PC-3 (cell line): ENCODE results near the gene PIK3CG. TPM values are rescaled to one million over a fixed set of nuclear protein-coding genes. Genes with fewer than 3 reads are reported as not detected.
A peak's percentile ranks its signal among the peaks of the same experiment; 100 is the strongest.

ENCODE experiments used
- ATAC-seq: fragments of 200-7000 bp; cut with Tn5 transposase; 2 replicates; pipeline ENCODE4 v1.9.1; 2020; ENCODE audit warnings: mild to moderate bottlenecking, moderate library complexity
- BruUV-seq: library from RNA; stranded (reverse); fragments of 400-500 nt; replicated peaks from 2 replicates; lab custom pipeline; 2021; lab: Mats Ljungman, UMichigan
- CTCF ChIA-PET: fragments of 300-600 bp; sonication (Branson Sonifier 250); formaldehyde crosslinking; loops from one replicate; lab custom pipeline; 2022; ENCODE audit warnings: antibody characterized with exemption; lab: Charles Lee
- POLR2A ChIA-PET: fragments of 300-600 bp; sonication (Branson Sonifier 250); formaldehyde crosslinking; loops from one replicate; lab custom pipeline; 2022; ENCODE audit warnings: antibody characterized with exemption; ENCODE audit not compliant: unreplicated experiment; lab: Charles Lee
- DNase-seq: peaks from one replicate; pipeline ENCODE4 v3.0.0-alpha.2; 2015
- H2AFZ ChIP-seq: fragments of 300-600 bp; sonication (generic); 2 replicates; pipeline ENCODE4 v1.6.0; 2016; ENCODE audit warnings: antibody characterized with exemption, low read length
- H3F3A ChIP-seq: fragments of 300-600 bp; sonication (generic); one replicate; pipeline ENCODE4 v1.6.0; 2017; ENCODE audit warnings: antibody characterized with exemption, low read length, control low read depth, mild to moderate bottlenecking; ENCODE audit not compliant: unreplicated experiment
- H3K27ac ChIP-seq: fragments of 300-600 bp; sonication (generic); 2 replicates; pipeline ENCODE4 v1.5.1; 2016; ENCODE audit warnings: mild to moderate bottlenecking, low read length
- H3K27me3 ChIP-seq: fragments of 300-600 bp; sonication (generic); 2 replicates; pipeline ENCODE4 v1.6.1; 2016; ENCODE audit warnings: low read length, mixed read lengths
- H3K36me3 ChIP-seq: fragments of 300-600 bp; sonication (generic); 2 replicates; pipeline ENCODE4 v1.6.1; 2016; ENCODE audit warnings: low read depth, mixed run types, low read length, mixed read lengths
- H3K4me1 ChIP-seq: fragments of 300-600 bp; sonication (generic); 2 replicates; pipeline ENCODE4 v1.5.1; 2016; ENCODE audit warnings: low read length; ENCODE audit not compliant: insufficient read depth
- H3K4me2 ChIP-seq: fragments of 300-600 bp; sonication (generic); 2 replicates; pipeline ENCODE4 v1.6.0; 2016; ENCODE audit warnings: low read length
- H3K4me3 ChIP-seq: fragments of 300-600 bp; sonication (generic); 2 replicates; pipeline ENCODE4 v1.5.1; 2016; ENCODE audit warnings: mild to moderate bottlenecking, low read length, mixed read lengths
- H3K79me2 ChIP-seq: fragments of 300-600 bp; sonication (generic); 2 replicates; pipeline ENCODE4 v1.6.1; 2017; ENCODE audit warnings: low read length, mixed read lengths
- H3K9ac ChIP-seq: fragments of 300-600 bp; sonication (generic); 2 replicates; pipeline ENCODE4 v1.6.0; 2016; ENCODE audit warnings: mild to moderate bottlenecking, low read length
- H3K9me2 ChIP-seq: fragments of 300-600 bp; sonication (generic); replicated peaks from 2 replicates; pipeline ENCODE4 v1.6.1; 2016; ENCODE audit warnings: mixed run types, low read length, mixed read lengths
- H3K9me3 ChIP-seq: fragments of 300-600 bp; sonication (generic); 2 replicates; pipeline ENCODE4 v1.6.1; 2016; ENCODE audit warnings: low read length, mixed read lengths
- H4K20me1 ChIP-seq: fragments of 300-600 bp; sonication (generic); 2 replicates; pipeline ENCODE4 v1.6.1; 2016; ENCODE audit warnings: low read length, mixed read lengths
- CTCF ChIP-seq: fragments of 300-600 bp; sonication (generic); conservative IDR thresholded peaks from 2 replicates; pipeline ENCODE4 v1.5.1; 2017; ENCODE audit warnings: antibody characterized with exemption, low read depth, mild to moderate bottlenecking, low read length
- EZH2 ChIP-seq: fragments of 300-600 bp; sonication (generic); IDR thresholded peaks from one replicate; pipeline ENCODE4 v1.6.1; 2017; ENCODE audit warnings: antibody characterized with exemption, mild to moderate bottlenecking, low read length; ENCODE audit not compliant: unreplicated experiment
- EZH2phosphoT487 ChIP-seq: fragments of 300-600 bp; sonication (generic); IDR thresholded peaks from 2 replicates; pipeline ENCODE4 v1.6.1; 2018; ENCODE audit warnings: mild to moderate bottlenecking, antibody characterized with exemption, low read length, borderline replicate concordance
- intact Hi-C: fragments of 100-400 bp; cut with micrococcal nuclease; formaldehyde crosslinking; loops from 2 replicates; pipeline ENCODE4 v1.9.0; 2023
- total RNA-seq: library from RNA; depleted of rRNA; stranded (reverse); fragments of >200 nt; gene quantifications from 2 replicates; pipeline ENCODE4 v1.2.3, GENCODE V29; 2014

The PIK3CG gene
- total RNA-seq, 1 experiment from 2014 or later = not detected

- Histone ChIP-seq H3K4me3 (no peak overlapping the region), H3K27ac (no peak overlapping the region), H3K4me2 (no peak overlapping the region), H3K9me2 (no peaks in the 10 kb centered on the region), H3K36me3 (no peaks in the 10 kb centered on the region), H3K79me2 (no peaks in the 10 kb centered on the region), H3F3A (no peaks in the 10 kb centered on the region), H4K20me1 (no peaks in the 10 kb centered on the region), H2AFZ (no peak overlapping the region), H3K9me3 (no peaks in the 10 kb centered on the region), H3K27me3 (peaks cover 12% of the 10 kb centered on the region), H3K4me1 (no peaks in the 10 kb centered on the region), H3K9ac (no peak overlapping the region)
- BruUV-seq = no TSS peak
- ChIA-PET CTCF (no interaction called here), POLR2A (no interaction called here)
- ATAC-seq = no peak
- no peak for TF ChIP-seq EZH2
- no peak for TF ChIP-seq EZH2phosphoT487
- no peak for TF ChIP-seq CTCF
- DNase-seq = no peak
- intact Hi-C loops = no loop called here
These were observed 25.6 kb upstream of the PIK3CG start for GRCh38 chr7:106839511-106839910.

GRCh38 chr7:106840342-106840741 lies 24.7 kb upstream of the PIK3CG start:
- Histone ChIP-seq H3K9ac (no peak overlapping the region), H3K79me2 (no peaks in the 10 kb centered on the region), H3K27ac (no peak overlapping the region), H4K20me1 (no peaks in the 10 kb centered on the region), H3K9me2 (no peaks in the 10 kb centered on the region), H3K4me3 (no peak overlapping the region), H3K36me3 (no peaks in the 10 kb centered on the region), H3F3A (no peaks in the 10 kb centered on the region), H2AFZ (no peak overlapping the region), H3K9me3 (no peaks in the 10 kb centered on the region), H3K4me1 (no peaks in the 10 kb centered on the region), H3K4me2 (no peak overlapping the region), H3K27me3 (peaks cover 21% of the 10 kb centered on the region)
- peak; percentile 35; the same call in 1 of the 2 replicates for ATAC-seq
- no TSS peak for BruUV-seq
- POLR2A ChIA-PET = no interaction called here
- intact Hi-C loops = no loop called here
- DNase-seq = no peak
- TF ChIP-seq EZH2 = no peak
- TF ChIP-seq CTCF = no peak
- TF ChIP-seq EZH2phosphoT487 = no peak
- CTCF ChIA-PET = no interaction called here

GRCh38 chr7:106841896-106842390 lies 23.1 kb upstream of the PIK3CG start:
- Histone ChIP-seq H3K4me2 (no peak overlapping the region), H3K79me2 (no peaks in the 10 kb centered on the region), H3K9me3 (no peaks in the 10 kb centered on the region), H3K36me3 (no peaks in the 10 kb centered on the region), H3K9me2 (no peaks in the 10 kb centered on the region), H3K9ac (no peak overlapping the region), H3F3A (no peaks in the 10 kb centered on the region), H3K4me3 (no peak overlapping the region), H3K27me3 (peaks cover 30% of the 10 kb centered on the region), H4K20me1 (no peaks in the 10 kb centered on the region), H2AFZ (no peak overlapping the region), H3K4me1 (no peaks in the 10 kb centered on the region), H3K27ac (no peak overlapping the region)
- BruUV-seq = no TSS peak
- CTCF ChIA-PET = no interaction called here
- intact Hi-C loops = no loop called here
- TF ChIP-seq CTCF (no peak), EZH2phosphoT487 (no peak), EZH2 (no peak)
- ATAC-seq = no peak
- DNase-seq = no peak
- POLR2A ChIA-PET = no interaction called here
